SU-DHL-6 (cell line): ENCODE measurements around the gene PLAAT4.

ENCODE experiments used
- CTCF ChIP-seq: fragments of 200-600 bp; sonication (generic); IDR thresholded peaks from one replicate; pipeline ENCODE4 v1.5.1; 2017; ENCODE audit warnings: antibody characterized with exemption, mild to moderate bottlenecking, low read length, moderate library complexity; ENCODE audit not compliant: insufficient read depth, poor library complexity, severe bottlenecking
- EZH2phosphoT487 ChIP-seq: fragments of 200-600 bp; sonication (generic), shearing (Covaris generic); conservative IDR thresholded peaks from 2 replicates; pipeline ENCODE4 v1.6.1; 2018; ENCODE audit warnings: mild to moderate bottlenecking, antibody characterized with exemption, low read length, moderate library complexity, mixed read lengths

- TF ChIP-seq EZH2phosphoT487 (no peak), CTCF (no peak)
Measured at GRCh38 chr11:63590024-63590788, 53.6 kb downstream of the PLAAT4 start.
